ENCODE measurements around the gene MYL6. TPM values are rescaled to one million over a fixed set of nuclear protein-coding genes. Genes with fewer than 3 reads are reported as not detected.
A peak's percentile ranks its signal among the peaks of the same experiment; 100 is the strongest.

MYL6 gene
- polyA plus RNA-seq, 1 donor from 2014 or later = 3,234 TPM

- TF ChIP-seq RAD21 (conservative IDR thresholded peaks at IDR 0.05) (no peak), CTCF (IDR thresholded peaks at IDR 0.05; ENCODE audit: poor library complexity, severe bottlenecking) (no peak), EZH2 (IDR thresholded peaks at IDR 0.05; ENCODE audit: borderline replicate concordance, insufficient read depth, low read length, poor library complexity, severe bottlenecking) (no peak), MXI1 (conservative IDR thresholded peaks at IDR 0.05; ENCODE audit: poor library complexity, severe bottlenecking) (no peak), POLR2AphosphoS5 (IDR thresholded peaks at IDR 0.05) (no peak), REST (IDR thresholded peaks at IDR 0.05; ENCODE audit: borderline replicate concordance) (no peak), SMC3 (conservative IDR thresholded peaks at IDR 0.05; ENCODE audit: poor library complexity) (no peak), TAF1 (IDR thresholded peaks at IDR 0.05; ENCODE audit: low read depth) (no peak), EP300 (conservative IDR thresholded peaks at IDR 0.05; ENCODE audit: poor library complexity, severe bottlenecking) (no peak)
Observed at GRCh38 chr12:56114084-56114483, 44.1 kb upstream of the MYL6 start.

GRCh38 chr12:56115329-56115728, 42.8 kb upstream of the MYL6 start:
- Histone ChIP-seq H3K27ac (ENCODE audit: low read length) (peak overlapping the region; percentile 93), H3K9me2 (ENCODE audit: insufficient read depth, low read length) (no peaks in the 10 kb centered on the region), H3K27me3 (ENCODE audit: insufficient read depth, low read depth, low read length) (no peaks in the 10 kb centered on the region), H3K9me3 (ENCODE audit: low read length) (no peaks in the 10 kb centered on the region), H3K4me3 (ENCODE audit: low read length) (peak overlapping the region; percentile 69), H3K36me3 (ENCODE audit: insufficient read depth, low read length) (no peaks in the 10 kb centered on the region), H3K9ac (ENCODE audit: low read length) (peak overlapping the region; percentile 79), H4K20me1 (ENCODE audit: insufficient read depth) (no peaks in the 10 kb centered on the region), H3K79me2 (replicated peaks; ENCODE audit: insufficient read depth, low read length) (peaks cover 28% of the 10 kb centered on the region), H3K4me2 (ENCODE audit: low read length) (no peak overlapping the region), H3F3A (ENCODE audit: insufficient read depth, low read length, poor library complexity, severe bottlenecking) (peaks cover 6% of the 10 kb centered on the region), H2AFZ (ENCODE audit: low read depth, low read length) (peak overlapping the region; percentile 37)
- TF ChIP-seq CTCF (IDR thresholded peaks at IDR 0.05; ENCODE audit: poor library complexity, severe bottlenecking) = no peak
- no peak for TF ChIP-seq TAF1 (IDR thresholded peaks at IDR 0.05; ENCODE audit: low read depth)
- TF ChIP-seq SMC3 (conservative IDR thresholded peaks at IDR 0.05; ENCODE audit: poor library complexity) = no peak
- TF ChIP-seq EZH2 (IDR thresholded peaks at IDR 0.05; ENCODE audit: borderline replicate concordance, insufficient read depth, low read length, poor library complexity, severe bottlenecking) = no peak
- no peak for TF ChIP-seq MXI1 (conservative IDR thresholded peaks at IDR 0.05; ENCODE audit: poor library complexity, severe bottlenecking)
- TF ChIP-seq REST (IDR thresholded peaks at IDR 0.05; ENCODE audit: borderline replicate concordance) = no peak
- no peak for TF ChIP-seq POLR2AphosphoS5 (IDR thresholded peaks at IDR 0.05)
- TF ChIP-seq RAD21 (conservative IDR thresholded peaks at IDR 0.05) = no peak

More at GRCh38 chr12:56114084-56114483, 44.1 kb upstream of the MYL6 start:
- no peak overlapping the region for H3K4me2 ChIP-seq (ENCODE audit: low read length)
- no peaks in the 10 kb centered on the region for H3K9me2 ChIP-seq (ENCODE audit: insufficient read depth, low read length)
- H3K9me3 ChIP-seq (ENCODE audit: low read length) = no peaks in the 10 kb centered on the region
- H3K9ac ChIP-seq (ENCODE audit: low read length) = no peak overlapping the region
- H3K27me3 ChIP-seq (ENCODE audit: insufficient read depth, low read depth, low read length) = no peaks in the 10 kb centered on the region
- peaks cover 16% of the 10 kb centered on the region for H3K79me2 ChIP-seq (replicated peaks; ENCODE audit: insufficient read depth, low read length)
- H2AFZ ChIP-seq (ENCODE audit: low read depth, low read length) = no peak overlapping the region
- H3K27ac ChIP-seq (ENCODE audit: low read length) = no peak overlapping the region
- H3F3A ChIP-seq (ENCODE audit: insufficient read depth, low read length, poor library complexity, severe bottlenecking) = peaks cover 6% of the 10 kb centered on the region
- H3K4me3 ChIP-seq (ENCODE audit: low read length) = no peak overlapping the region
- H4K20me1 ChIP-seq (ENCODE audit: insufficient read depth) = no peaks in the 10 kb centered on the region
- no peaks in the 10 kb centered on the region for H3K36me3 ChIP-seq (ENCODE audit: insufficient read depth, low read length)
